Tibial nerve (tissue), 4 donors: ENCODE results near the gene CAV1. TPM values are rescaled to one million over a fixed set of nuclear protein-coding genes. Genes with fewer than 3 reads are reported as not detected.
"Not testable (repeated sequence)": the region's sequence is repeated elsewhere in the genome, so short reads cannot be mapped to it uniquely, and the experiment has no call there.

ENCODE experiments used
- DNase-seq, 2 donors: peaks; one replicate each; pipeline ENCODE4 v3.0.0-alpha.2; 2019; ENCODE audit warnings: low spot score in 2 of 2
- H3K27ac ChIP-seq, 4 donors: fragments of 200-600 bp; sonication (generic) in 3 of 4; one replicate each; pipeline ENCODE4 v1.5.1; 2017 to 2019; ENCODE audit warnings: mild to moderate bottlenecking in 1 of 4
- H3K27me3 ChIP-seq, 2 donors: fragments of 200-600 bp; sonication (generic) in 1 of 2; one replicate each; pipeline versions ENCODE4 v1.5.1 to v1.6.0; 2017 to 2019
- H3K36me3 ChIP-seq, 3 donors: fragments of 200-600 bp; sonication (generic); one replicate each; pipeline ENCODE4 v1.5.1; 2018 to 2019
- H3K4me1 ChIP-seq, 4 donors: fragments of 200-600 bp; sonication (generic) in 3 of 4; one replicate each; pipeline ENCODE4 v1.5.1; 2017 to 2019
- H3K4me3 ChIP-seq, 4 donors: fragments of 200-600 bp; sonication (generic) in 3 of 4; one replicate each; pipeline ENCODE4 v1.5.1; 2017 to 2019; ENCODE audit warnings: mild to moderate bottlenecking in 1 of 4, moderate library complexity in 1 of 4
- H3K9me3 ChIP-seq, 4 donors: fragments of 200-600 bp; sonication (generic) in 3 of 4; one replicate each; pipeline ENCODE4 v1.5.1; 2017 to 2019
- EP300 ChIP-seq, 2 donors: sonication (generic); formaldehyde crosslinking; IDR thresholded peaks; one replicate each; pipeline ENCODE4 v1.6.1; 2017; ENCODE audit warnings: antibody characterized with exemption in 2 of 2, mild to moderate bottlenecking in 1 of 2
- POLR2A ChIP-seq, 2 donors: fragments of 450-650 bp; IDR thresholded peaks; one replicate each; pipeline ENCODE4 v1.6.1; 2017; ENCODE audit warnings: antibody characterized with exemption in 2 of 2, mild to moderate bottlenecking in 2 of 2, moderate library complexity in 2 of 2
- WGBS, 2 donors: methylation state at CpG; one replicate each; pipeline ENCODE4 v1.1.5; 2018; 5-methylcytosine and 5-hydroxymethylcytosine counted together
- total RNA-seq, 4 donors: library from RNA; depleted of rRNA; stranded (reverse); fragments of >200 nt; gene quantifications; one replicate each; pipeline ENCODE4 v1.1.0, GENCODE V29; 2016
- TF ChIP-seq, protein P1 (sequence below), 5 experiments: fragments of 200-600 bp in 3 of 5; fragments of 450-650 bp in 2 of 5; sonication (generic) in 3 of 5; IDR thresholded peaks; one replicate each; pipeline ENCODE4 v1.5.1; 2016 to 2019; ENCODE audit warnings: antibody characterized with exemption in 5 of 5, mild to moderate bottlenecking in 3 of 5, moderate library complexity in 2 of 5

Gene CAV1, protein sequence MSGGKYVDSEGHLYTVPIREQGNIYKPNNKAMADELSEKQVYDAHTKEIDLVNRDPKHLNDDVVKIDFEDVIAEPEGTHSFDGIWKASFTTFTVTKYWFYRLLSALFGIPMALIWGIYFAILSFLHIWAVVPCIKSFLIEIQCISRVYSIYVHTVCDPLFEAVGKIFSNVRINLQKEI
- 100 to 1,000 TPM; 196 to 375 (median 312) TPM for total RNA-seq

GRCh38 chr7:116524609-116525297 is at the start of gene CAV1:
Gene CAV1 (plus strand): TSS chr7:116525036. CDS start chr7:116525063, 27 bp downstream.
- Histone ChIP-seq H3K4me1 (peaks cover 0 to 58% (median 9%) of the 10 kb centered on the region in 4 donors), H3K9me3 (no peaks in the 10 kb centered on the region), H3K4me3 (peak within 1 kb of the TSS; percentile 48 to 81 (median 62)), H3K36me3 (no peaks in the 10 kb centered on the region), H3K27me3 (no peaks in the 10 kb centered on the region), H3K27ac (peak within 1 kb of the TSS; percentile 79 to 94 (median 87))
- peak; percentile 75 to 77 for DNase-seq
- TF ChIP-seq, protein P1, sequence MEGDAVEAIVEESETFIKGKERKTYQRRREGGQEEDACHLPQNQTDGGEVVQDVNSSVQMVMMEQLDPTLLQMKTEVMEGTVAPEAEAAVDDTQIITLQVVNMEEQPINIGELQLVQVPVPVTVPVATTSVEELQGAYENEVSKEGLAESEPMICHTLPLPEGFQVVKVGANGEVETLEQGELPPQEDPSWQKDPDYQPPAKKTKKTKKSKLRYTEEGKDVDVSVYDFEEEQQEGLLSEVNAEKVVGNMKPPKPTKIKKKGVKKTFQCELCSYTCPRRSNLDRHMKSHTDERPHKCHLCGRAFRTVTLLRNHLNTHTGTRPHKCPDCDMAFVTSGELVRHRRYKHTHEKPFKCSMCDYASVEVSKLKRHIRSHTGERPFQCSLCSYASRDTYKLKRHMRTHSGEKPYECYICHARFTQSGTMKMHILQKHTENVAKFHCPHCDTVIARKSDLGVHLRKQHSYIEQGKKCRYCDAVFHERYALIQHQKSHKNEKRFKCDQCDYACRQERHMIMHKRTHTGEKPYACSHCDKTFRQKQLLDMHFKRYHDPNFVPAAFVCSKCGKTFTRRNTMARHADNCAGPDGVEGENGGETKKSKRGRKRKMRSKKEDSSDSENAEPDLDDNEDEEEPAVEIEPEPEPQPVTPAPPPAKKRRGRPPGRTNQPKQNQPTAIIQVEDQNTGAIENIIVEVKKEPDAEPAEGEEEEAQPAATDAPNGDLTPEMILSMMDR (IDR thresholded peaks at IDR 0.05) = peak in 2 of 5 experiments; percentile 38 to 43
- peak; percentile 39 to 72 for TF ChIP-seq POLR2A (IDR thresholded peaks at IDR 0.05)
- peak in 1 of 2 donors; percentile 90 for TF ChIP-seq EP300 (IDR thresholded peaks at IDR 0.05)
- WGBS, 2 donors = 1 to 2% methylated on average over 36 to 42 of the region's 42 CpGs

DNA sequence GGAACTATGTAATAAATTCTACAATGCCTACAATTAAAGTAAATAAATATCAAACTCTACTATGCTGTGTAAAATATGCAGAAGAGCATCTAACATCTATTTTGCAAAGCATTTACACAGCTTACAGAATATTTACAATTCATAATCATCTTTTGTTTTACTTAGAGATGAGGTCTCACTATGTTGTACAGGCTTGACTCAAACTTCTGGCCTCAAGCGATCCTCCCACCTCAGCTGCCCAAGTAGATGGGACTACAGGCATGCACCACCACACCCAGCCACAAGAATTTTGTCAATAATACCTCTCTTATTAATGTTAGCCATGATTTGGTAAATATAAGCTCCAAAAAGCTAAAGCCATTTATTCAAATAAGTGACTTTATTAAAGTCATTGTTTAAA is 47.2 kb upstream of the CAV1 start:
- H3K4me3 ChIP-seq = no peak overlapping the region
- no peaks in the 10 kb centered on the region for H3K27me3 ChIP-seq
- WGBS, 2 donors = 58 to 92% methylated on average over 1 of the region's 1 CpG
- H3K36me3 ChIP-seq = no peaks in the 10 kb centered on the region
- no peak for DNase-seq
- no peak for TF ChIP-seq POLR2A (IDR thresholded peaks at IDR 0.05)
- TF ChIP-seq EP300 (IDR thresholded peaks at IDR 0.05) = no peak
- TF ChIP-seq, protein P1 (IDR thresholded peaks at IDR 0.05) = no peak
- no peaks in the 10 kb centered on the region for H3K4me1 ChIP-seq
- no peak overlapping the region for H3K27ac ChIP-seq
- H3K9me3 ChIP-seq = no peaks in the 10 kb centered on the region

GRCh38 chr7:116478834-116479233 is 46.0 kb upstream of the CAV1 start:
- TF ChIP-seq, protein P1 (IDR thresholded peaks at IDR 0.05) = no peak
- TF ChIP-seq EP300 (IDR thresholded peaks at IDR 0.05) = no peak
- no peak for TF ChIP-seq POLR2A (IDR thresholded peaks at IDR 0.05)
- 82 to 90% methylated on average over 2 of the region's 2 CpGs for WGBS, 2 donors

GRCh38 chr7:116483271-116483942 is 41.4 kb upstream of the CAV1 start:
- H3K4me1 ChIP-seq = peaks cover 0 to 7% (median 0%) of the 10 kb centered on the region in 4 donors
- H3K27me3 ChIP-seq = no peaks in the 10 kb centered on the region
- WGBS, 2 donors = 37 to 41% methylated on average over 2 of the region's 2 CpGs
- TF ChIP-seq EP300 (IDR thresholded peaks at IDR 0.05) (no peak), POLR2A (IDR thresholded peaks at IDR 0.05) (no peak)
- TF ChIP-seq, protein P1 (IDR thresholded peaks at IDR 0.05) = no peak
- H3K27ac ChIP-seq = no peak overlapping the region
- H3K4me3 ChIP-seq = no peak overlapping the region
- no peaks in the 10 kb centered on the region for H3K36me3 ChIP-seq
- H3K9me3 ChIP-seq = no peaks in the 10 kb centered on the region
- DNase-seq = no peak

More at GRCh38 chr7:116478834-116479233, 46.0 kb upstream of the CAV1 start:
- H3K4me1 ChIP-seq = no peaks in the 10 kb centered on the region
- DNase-seq = no peak
- no peaks in the 10 kb centered on the region for H3K9me3 ChIP-seq
- H3K27ac ChIP-seq = no peak overlapping the region
- H3K4me3 ChIP-seq = no peak overlapping the region
- no peaks in the 10 kb centered on the region for H3K36me3 ChIP-seq
- H3K27me3 ChIP-seq = no peaks in the 10 kb centered on the region

DNA sequence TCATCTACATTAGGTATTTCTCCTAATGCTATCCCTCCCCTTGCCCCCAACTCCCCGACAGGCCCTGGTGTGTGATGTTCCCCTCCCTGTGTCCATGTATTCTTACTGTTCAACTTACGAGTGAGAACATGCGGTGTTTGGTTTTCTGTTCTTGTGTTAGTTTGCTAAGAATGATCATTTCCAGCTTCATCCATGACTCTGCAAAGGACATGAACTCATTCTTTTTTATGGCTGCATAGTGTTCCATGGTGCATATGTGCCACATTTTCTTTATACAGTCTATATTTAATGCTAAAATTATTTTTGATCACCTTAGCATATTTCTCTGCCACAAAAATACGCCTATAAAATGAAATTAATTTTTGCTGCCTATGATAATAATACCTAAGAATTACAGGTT is 40.4 kb upstream of the CAV1 start:
- H3K36me3 ChIP-seq, H3K4me3 ChIP-seq, H3K27me3 ChIP-seq, H3K9me3 ChIP-seq, DNase-seq, H3K27ac ChIP-seq: not testable (repeated sequence)
- 98% methylated on average over 4 of the region's 4 CpGs for WGBS, 2 donors
- peaks cover 0 to 13% (median 0%) of the 10 kb centered on the region in 4 donors for H3K4me1 ChIP-seq
